Heart right ventricle (tissue), 16 donors: Measurements from ENCODE around the gene UCKL1. TPM values are rescaled to one million over a fixed set of nuclear protein-coding genes. Genes with fewer than 3 reads are reported as not detected.

ENCODE experiments used
- ATAC-seq, 8 donors: fragments of 200-7000 bp; cut with Tn5 transposase; one replicate each; pipeline ENCODE4 v1.9.1; 2020; ENCODE audit warnings: mild to moderate bottlenecking in 8 of 8, moderate library complexity in 8 of 8, moderate number of reproducible peaks in 1 of 8
- DNase-seq, 2 donors: peaks; one replicate each; pipeline ENCODE4 v3.0.0-alpha.2; 2020
- H3K27ac ChIP-seq, 10 donors: fragments of 200-600 bp; sonication (generic) in 2 of 10; one replicate each; pipeline versions ENCODE4 v1.5.0 to v1.8.0; 2020 to 2022; ENCODE audit warnings: mild to moderate bottlenecking in 3 of 10
- H3K27me3 ChIP-seq, 7 donors: fragments of 200-600 bp; one replicate each; pipeline ENCODE4 v1.8.0; 2021 to 2022; ENCODE audit warnings: mild to moderate bottlenecking in 2 of 7
- H3K36me3 ChIP-seq, 9 donors: fragments of 200-600 bp; sonication (generic) in 1 of 9; one replicate each; pipeline versions ENCODE4 v1.5.0 to v1.8.0; 2020 to 2022; ENCODE audit warnings: mild to moderate bottlenecking in 2 of 9
- H3K4me1 ChIP-seq, 9 donors: fragments of 200-600 bp; sonication (generic) in 1 of 9; one replicate each; pipeline versions ENCODE4 v1.5.0 to v1.8.0; 2020 to 2022; ENCODE audit warnings: mild to moderate bottlenecking in 4 of 9
- H3K4me3 ChIP-seq, 10 donors: fragments of 200-600 bp; sonication (generic) in 2 of 10; one replicate each; pipeline versions ENCODE4 v1.5.0 to v1.8.0; 2020 to 2022; ENCODE audit warnings: mild to moderate bottlenecking in 7 of 10, moderate library complexity in 2 of 10
- H3K9me3 ChIP-seq, 11 donors: fragments of 200-600 bp in 10 of 11; sonication (generic) in 2 of 11; one replicate each; pipeline versions ENCODE4 v1.5.0 to v1.8.0; 2013 to 2022; ENCODE audit warnings: mild to moderate bottlenecking in 2 of 11, control low read depth in 1 of 11, moderate library complexity in 1 of 11
- WGBS, 2 donors: extraction: QIAGEN DNeasy Blood & Tissue Kit; methylation state at CpG; one replicate each; pipeline ENCODE4 v1.1.7; 2013; ENCODE audit warnings: inconsistent platforms in 1 of 2; 5-methylcytosine and 5-hydroxymethylcytosine counted together
- intact Hi-C, 10 donors: fragments of 100-400 bp; cut with DNase I; formaldehyde crosslinking; loops; one replicate each; pipeline versions ENCODE4 v1.11.1 to v1.14.2; 2022
- polyA plus RNA-seq, 2 donors: library from polyadenylated mRNA; stranded (reverse); fragments of 200-250 nt; gene quantifications; one replicate each; pipeline ENCODE4 v1.2.3, GENCODE V29; 2013
- total RNA-seq, 10 donors: library from RNA; stranded (reverse); fragmentation: NEBNext Ultra II Directional in 3 of 10; extraction: Animal tissue kit (Norgen Biotek cat#: 25700) in 3 of 10; gene quantifications; one replicate each; pipeline versions ENCODE4 v1.2.1 to v1.2.4, GENCODE V29; 2021 to 2023
- TF ChIP-seq, protein P1 (sequence below), 9 donors: fragments of 200-600 bp; sonication (generic) in 2 of 9; IDR thresholded peaks; one replicate each; pipeline versions ENCODE4 v1.5.0 to v1.8.0; 2021 to 2022; ENCODE audit warnings: antibody characterized with exemption in 9 of 9, mild to moderate bottlenecking in 5 of 9, moderate library complexity in 1 of 9
- donor health status: Arrhythmogenic right ventricular cardiomyopathy.
- donor health status: ischemic (EF 13 %, LVEDD 7.1; RV severe dilation, severe dysfunction).
- donor health status: healthy with polysubstance abuse.
- donor health status: DM: no; HTN: yes; CAD: no.
- donor health status: DM: no; HTN: no; CAD: no.
- donor health status: ischemic (EF 25% LVEDD 6.9; RV normal size, moderate dysfunction).
- donor health status: ischemic (EF 25% LVEDD 5.7; RV mildly dilated, moderate dysfunction).
- donor health status: healthy.
- donor health status: DM: yes; HTN: yes; CAD: no.
- donor health status: Ischemic cardiomyopathy.
- donor health status: ischemic (EF 35%, LVEDD 5.7; RV mildly dilated, moderate dysfunction).
- donor health status: nonischemic (EF 11% LVEDD 7.7; RV severe dilation, severe dysfunction).
- donor health status: DM: yes; HTN: yes; CAD: no.
- donor health status: PGD.
- donor health status: ischemic (EF 29% LVEDD 5.4; RV normal size, mild dysfunction).
- donor health status: nonischemic (EF 23%, LVEDD 6.1; RV moderate dilation, normal function).

The UCKL1 gene
- total and polyA plus RNA-seq, 12 donors = 27.3 to 130 (median 40.3) TPM

DNA sequence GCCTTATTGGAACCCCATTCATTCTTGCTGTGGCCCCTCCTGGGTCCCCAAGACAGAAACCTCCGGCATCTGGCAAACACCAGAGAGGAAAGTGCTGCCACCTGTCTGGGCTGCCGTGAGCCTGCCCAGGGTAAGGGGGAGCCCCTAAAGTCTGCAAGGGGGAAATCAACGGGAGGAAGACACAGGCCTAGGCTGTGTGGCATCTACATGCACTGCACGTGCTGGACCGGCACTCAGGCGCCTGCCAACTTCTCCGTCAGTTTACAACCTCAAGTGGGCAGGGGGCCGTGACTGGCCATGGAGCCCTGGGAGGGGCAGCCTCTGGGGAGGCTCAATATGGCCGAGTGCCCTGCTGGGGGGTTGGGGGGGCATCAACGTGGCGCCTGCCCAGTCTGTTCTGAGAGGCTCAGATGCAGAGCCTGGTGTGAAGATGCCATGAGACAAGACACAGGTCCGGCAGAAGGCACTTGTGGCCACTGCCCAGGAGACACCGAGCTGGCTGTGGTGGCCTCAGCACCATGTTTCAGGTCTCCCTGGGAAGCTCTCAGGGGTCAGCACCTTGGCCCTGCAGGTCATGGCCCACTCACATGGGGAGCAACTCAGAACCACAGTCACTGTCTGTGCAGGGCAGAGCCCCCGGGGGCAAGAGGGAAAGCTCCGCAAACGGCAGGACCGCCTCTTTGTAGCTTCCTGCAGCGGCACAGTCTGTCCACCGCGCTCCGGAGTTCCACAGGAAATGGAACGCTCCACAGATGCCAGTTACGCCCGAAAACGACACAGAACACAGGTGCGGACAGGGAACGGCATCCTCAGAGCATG lies 8.4 kb downstream of the UCKL1 start:
- Histone ChIP-seq H3K9me3 (no peaks in the 10 kb centered on the region), H3K27ac (peak overlapping the region; percentile 36 to 98 (median 76)), H3K36me3 (peaks cover 0 to 37% (median 27%) of the 10 kb centered on the region in 9 donors), H3K4me3 (peak overlapping the region in 1 of 10 donors; percentile 25), H3K4me1 (peaks cover 42 to 98% (median 84%) of the 10 kb centered on the region in 9 donors), H3K27me3 (no peaks in the 10 kb centered on the region)
- DNase-seq (peak in 1 of 2 donors; percentile 26), ATAC-seq (no peak)
- TF ChIP-seq, protein P1, sequence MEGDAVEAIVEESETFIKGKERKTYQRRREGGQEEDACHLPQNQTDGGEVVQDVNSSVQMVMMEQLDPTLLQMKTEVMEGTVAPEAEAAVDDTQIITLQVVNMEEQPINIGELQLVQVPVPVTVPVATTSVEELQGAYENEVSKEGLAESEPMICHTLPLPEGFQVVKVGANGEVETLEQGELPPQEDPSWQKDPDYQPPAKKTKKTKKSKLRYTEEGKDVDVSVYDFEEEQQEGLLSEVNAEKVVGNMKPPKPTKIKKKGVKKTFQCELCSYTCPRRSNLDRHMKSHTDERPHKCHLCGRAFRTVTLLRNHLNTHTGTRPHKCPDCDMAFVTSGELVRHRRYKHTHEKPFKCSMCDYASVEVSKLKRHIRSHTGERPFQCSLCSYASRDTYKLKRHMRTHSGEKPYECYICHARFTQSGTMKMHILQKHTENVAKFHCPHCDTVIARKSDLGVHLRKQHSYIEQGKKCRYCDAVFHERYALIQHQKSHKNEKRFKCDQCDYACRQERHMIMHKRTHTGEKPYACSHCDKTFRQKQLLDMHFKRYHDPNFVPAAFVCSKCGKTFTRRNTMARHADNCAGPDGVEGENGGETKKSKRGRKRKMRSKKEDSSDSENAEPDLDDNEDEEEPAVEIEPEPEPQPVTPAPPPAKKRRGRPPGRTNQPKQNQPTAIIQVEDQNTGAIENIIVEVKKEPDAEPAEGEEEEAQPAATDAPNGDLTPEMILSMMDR (IDR thresholded peaks at IDR 0.05) = no peak
- intact Hi-C loops = no loop called here
- WGBS, 2 donors = 36 to 57% methylated on average over 27 of the region's 27 CpGs

DNA sequence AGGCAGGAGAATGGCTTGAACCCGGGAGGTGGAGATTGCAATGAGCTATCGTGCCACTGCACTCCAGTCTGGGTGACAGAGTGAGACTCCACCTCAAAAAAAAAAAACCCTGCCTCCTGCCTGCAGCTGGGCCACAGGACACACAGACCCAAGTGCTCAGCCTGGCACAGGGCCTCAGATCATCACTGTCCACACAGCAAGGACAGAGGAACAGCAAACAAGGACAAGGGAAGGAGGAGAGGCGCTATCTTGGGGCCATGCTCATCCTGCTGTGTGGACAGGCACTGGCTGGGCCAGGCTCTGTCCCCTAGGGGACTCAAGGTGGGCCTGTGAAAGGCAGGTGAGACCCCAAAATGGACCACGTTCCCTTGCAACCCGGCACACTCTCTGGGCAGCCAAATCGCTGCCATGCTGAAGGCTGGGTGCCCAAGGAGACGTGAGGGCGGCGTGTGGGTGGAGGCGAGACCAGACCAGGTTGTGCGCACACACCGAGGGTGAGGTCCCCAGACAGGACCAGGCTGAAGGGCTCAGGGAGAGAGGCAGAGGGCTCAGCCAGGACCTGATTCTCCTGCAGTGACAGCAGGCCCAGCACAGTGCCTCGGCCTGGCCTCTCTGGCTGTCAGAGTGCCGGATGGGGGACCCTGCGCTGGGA lies 9.1 kb downstream of the UCKL1 start:
- H3K4me1 ChIP-seq = peaks cover 39 to 98% (median 82%) of the 10 kb centered on the region in 9 donors
- 53 to 79% methylated on average over 15 of the region's 15 CpGs for WGBS, 2 donors

DNA sequence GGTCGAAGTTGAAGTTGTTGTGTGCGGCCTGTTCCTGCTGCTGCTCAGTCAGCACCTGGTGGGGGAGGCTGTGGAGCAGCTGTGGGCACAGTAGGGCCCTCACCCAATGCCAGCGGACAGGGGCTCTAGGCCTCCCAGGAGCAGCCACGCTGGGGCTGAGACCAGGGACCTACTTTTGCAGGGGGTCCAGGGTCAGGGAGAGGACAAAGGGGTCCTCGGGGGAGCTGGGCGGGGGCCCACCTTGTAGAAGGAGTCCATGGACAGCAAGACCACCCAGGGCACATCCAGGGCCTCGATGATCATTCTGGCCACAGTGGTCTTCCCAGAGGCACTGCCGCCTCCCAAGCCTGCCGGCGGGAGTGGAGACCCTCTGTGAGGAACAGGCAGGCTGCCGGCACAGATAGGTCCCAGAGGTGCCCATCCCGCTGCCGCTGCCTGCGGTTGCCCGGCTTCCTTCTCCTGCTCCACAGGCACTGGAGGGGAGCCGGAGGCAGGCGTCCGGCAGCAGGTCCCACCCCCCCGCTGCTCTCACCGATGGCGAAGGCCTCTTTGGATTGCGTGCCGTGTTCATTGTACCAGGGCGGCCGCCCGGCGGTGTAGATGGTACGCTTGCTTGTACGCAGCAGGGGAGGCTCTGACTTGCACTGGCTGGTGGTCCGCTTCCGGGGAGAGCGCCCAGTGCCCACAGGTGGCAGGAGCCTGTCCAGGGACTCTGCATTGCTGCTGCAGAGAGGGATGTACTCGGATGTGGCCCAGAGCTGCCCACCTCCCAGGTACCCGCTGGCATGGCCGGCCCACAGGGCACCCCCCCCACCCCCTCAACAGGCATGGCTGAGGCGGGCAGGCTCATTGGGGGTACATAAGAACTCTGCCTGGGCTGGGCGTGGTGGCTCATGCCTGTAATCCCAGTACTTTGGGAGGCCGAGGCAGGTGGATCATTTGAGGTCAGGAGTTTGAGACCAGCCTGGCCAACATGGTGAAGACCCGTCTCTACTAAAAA lies 10.0 kb downstream of the UCKL1 start:
- no peaks in the 10 kb centered on the region for H3K9me3 ChIP-seq
- WGBS, 2 donors = 84 to 85% methylated on average over 37 to 39 of the region's 39 CpGs
- no peak for ATAC-seq
- peak overlapping the region in 4 of 10 donors; percentile 9 to 84 (median 48) for H3K27ac ChIP-seq
- H3K27me3 ChIP-seq = no peaks in the 10 kb centered on the region
- peak in 1 of 2 donors; percentile 18 for DNase-seq
- intact Hi-C loops = no loop called here
- H3K4me3 ChIP-seq = no peak overlapping the region
- H3K4me1 ChIP-seq = peaks cover 32 to 89% (median 73%) of the 10 kb centered on the region in 9 donors
- TF ChIP-seq, protein P1 (IDR thresholded peaks at IDR 0.05) = no peak
- H3K36me3 ChIP-seq = peaks cover 0 to 47% (median 29%) of the 10 kb centered on the region in 9 donors

More for the DNA sequence above, 9.1 kb downstream of the UCKL1 start:
- Histone ChIP-seq H3K4me3 (no peak overlapping the region), H3K27me3 (no peaks in the 10 kb centered on the region), H3K27ac (peak overlapping the region; percentile 36 to 98 (median 76)), H3K36me3 (peaks cover 0 to 43% (median 29%) of the 10 kb centered on the region in 9 donors), H3K9me3 (no peaks in the 10 kb centered on the region)
- intact Hi-C loops = no loop called here
- TF ChIP-seq, protein P1 (IDR thresholded peaks at IDR 0.05) = peak in 2 of 9 donors; percentile 14 to 17
- peak in 3 of 8 donors; percentile 4 to 5 (median 4) for ATAC-seq
- DNase-seq = peak in 1 of 2 donors; percentile 50
